Endothelial cell (in vitro differentiated cells): Measurements from ENCODE around the gene MRGPRF. TPM values are rescaled to one million over a fixed set of nuclear protein-coding genes. Genes with fewer than 3 reads are reported as not detected.

Source experiments
- DNase-seq: peaks from one replicate; pipeline ENCODE4 v3.0.0; 2021; ENCODE audit warnings: low spot score
- H3K27ac Mint-ChIP-seq: one replicate; pipeline ENCODE4 v1.8.0; 2021; ENCODE audit warnings: mixed read lengths, inconsistent platforms; ENCODE audit not compliant: unreplicated experiment
- H3K27me3 Mint-ChIP-seq: one replicate; pipeline ENCODE4 v1.8.0; 2021; ENCODE audit warnings: mild to moderate bottlenecking, moderate library complexity, mixed read lengths, inconsistent platforms; ENCODE audit not compliant: unreplicated experiment
- H3K36me3 Mint-ChIP-seq: one replicate; pipeline ENCODE4 v1.8.0; 2021; ENCODE audit warnings: mild to moderate bottlenecking, low read depth, mixed read lengths, inconsistent platforms; ENCODE audit not compliant: unreplicated experiment
- H3K4me1 Mint-ChIP-seq: one replicate; pipeline ENCODE4 v1.8.0; 2021; ENCODE audit warnings: mild to moderate bottlenecking, mixed read lengths, inconsistent platforms; ENCODE audit not compliant: unreplicated experiment
- H3K4me3 Mint-ChIP-seq: one replicate; pipeline ENCODE4 v1.8.0; 2021; ENCODE audit warnings: mild to moderate bottlenecking, mixed read lengths, inconsistent platforms; ENCODE audit not compliant: unreplicated experiment
- H3K9me3 Mint-ChIP-seq: one replicate; pipeline ENCODE4 v1.8.0; 2021; ENCODE audit warnings: mixed read lengths, inconsistent platforms; ENCODE audit not compliant: unreplicated experiment
- CTCF ChIP-seq: fragments of 200-600 bp; sonication (generic); IDR thresholded peaks from one replicate; pipeline ENCODE4 v1.5.0; 2021; ENCODE audit warnings: antibody characterized with exemption; ENCODE audit not compliant: unreplicated experiment
- total RNA-seq: library from RNA; stranded (reverse); fragmentation: NEBNext Ultra II Directional; extraction: Animal tissue kit (Norgen Biotek cat#: 25700); gene quantifications from one replicate; pipeline ENCODE4 v1.2.1, GENCODE V29; 2021; ENCODE audit not compliant: unreplicated experiment

MRGPRF gene
- total RNA-seq, 1 donor from 2014 or later = 0.54 TPM

- no peak for TF ChIP-seq CTCF
- Mint-ChIP-seq H3K36me3 (no peaks in the 10 kb centered on the region), H3K4me1 (no peaks in the 10 kb centered on the region), H3K27ac (no peak overlapping the region), H3K4me3 (no peak overlapping the region), H3K9me3 (no peaks in the 10 kb centered on the region), H3K27me3 (peaks cover 4% of the 10 kb centered on the region)
- no peak for DNase-seq
These were observed 19.8 kb upstream of the MRGPRF start for GRCh38 chr11:69032833-69033232.

- Mint-ChIP-seq H3K4me1 (no peaks in the 10 kb centered on the region), H3K36me3 (no peaks in the 10 kb centered on the region), H3K27ac (no peak overlapping the region), H3K27me3 (peaks cover 3% of the 10 kb centered on the region), H3K9me3 (no peaks in the 10 kb centered on the region), H3K4me3 (no peak overlapping the region)
- no peak for DNase-seq
- TF ChIP-seq CTCF = no peak
These were observed 17.3 kb upstream of the MRGPRF start for GRCh38 chr11:69030301-69030700.

GRCh38 chr11:69027704-69028372 is 14.8 kb upstream of the MRGPRF start:
- TF ChIP-seq CTCF = no peak
- Mint-ChIP-seq H3K4me3 (no peak overlapping the region), H3K27ac (no peak overlapping the region), H3K4me1 (no peaks in the 10 kb centered on the region), H3K36me3 (no peaks in the 10 kb centered on the region), H3K9me3 (no peaks in the 10 kb centered on the region), H3K27me3 (no peaks in the 10 kb centered on the region)
- DNase-seq = no peak

GRCh38 chr11:69024509-69024908 is 11.5 kb upstream of the MRGPRF start:
- no peak overlapping the region for H3K27ac Mint-ChIP-seq

More at GRCh38 chr11:69024509-69024908, 11.5 kb upstream of the MRGPRF start:
- H3K4me3 Mint-ChIP-seq = no peak overlapping the region
- H3K9me3 Mint-ChIP-seq = no peaks in the 10 kb centered on the region
- DNase-seq = no peak
- no peaks in the 10 kb centered on the region for H3K27me3 Mint-ChIP-seq
- H3K36me3 Mint-ChIP-seq = no peaks in the 10 kb centered on the region
- TF ChIP-seq CTCF = no peak
- no peaks in the 10 kb centered on the region for H3K4me1 Mint-ChIP-seq
